GM06990 (cell line): ENCODE results near the gene BRPF1.

Source experiments
- DNase-seq: peaks from one replicate; pipeline ENCODE4 v3.0.0-alpha.2; 2011; ENCODE audit not compliant: insufficient read length; ENCODE audit errors: extremely low read depth
- H3K27me3 ChIP-seq: replicated peaks from 2 replicates; pipeline ENCODE4 v1.6.0; 2011; ENCODE audit warnings: low read length; ENCODE audit not compliant: control insufficient read depth, insufficient read depth
- H3K36me3 ChIP-seq: 2 replicates; pipeline ENCODE4 v1.5.1; 2011; ENCODE audit warnings: low read length; ENCODE audit not compliant: control insufficient read depth, insufficient read depth
- H3K4me3 ChIP-seq: replicated peaks from 2 replicates; pipeline ENCODE4 v1.5.1; 2011; ENCODE audit warnings: low read depth, mild to moderate bottlenecking, control low read depth, low read length
- TF ChIP-seq, protein P1 (sequence below): IDR thresholded peaks from 2 replicates; pipeline ENCODE4 v1.5.1; 2011; ENCODE audit warnings: low read length, control low read depth, mild to moderate bottlenecking, inconsistent platforms; ENCODE audit not compliant: insufficient read depth, poor library complexity, severe bottlenecking

BRPF1 gene

DNA sequence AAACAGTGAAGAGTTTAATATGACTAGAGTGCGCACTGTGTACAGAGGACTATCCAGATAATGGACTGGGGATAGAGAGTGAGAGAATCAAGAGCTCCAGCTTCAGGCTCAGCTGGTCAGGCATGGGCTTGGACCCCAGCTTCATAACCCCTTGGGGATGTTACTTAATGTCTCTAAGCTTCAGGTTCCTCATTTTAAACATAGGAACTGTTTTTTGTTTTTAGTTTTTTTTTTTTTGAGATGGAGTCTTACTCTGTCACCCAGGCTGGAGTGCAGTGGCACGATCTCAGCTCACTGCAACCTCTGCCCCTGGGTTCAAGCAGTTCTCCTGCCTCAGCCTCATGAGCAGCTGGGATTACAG is 9.9 kb upstream of the BRPF1 start:
- no peak overlapping the region for H3K4me3 ChIP-seq
- H3K36me3 ChIP-seq, result no peaks in the 10 kb centered on the region
- no peaks in the 10 kb centered on the region; the same call in none of the 2 replicates for H3K27me3 ChIP-seq
- TF ChIP-seq, protein P1, sequence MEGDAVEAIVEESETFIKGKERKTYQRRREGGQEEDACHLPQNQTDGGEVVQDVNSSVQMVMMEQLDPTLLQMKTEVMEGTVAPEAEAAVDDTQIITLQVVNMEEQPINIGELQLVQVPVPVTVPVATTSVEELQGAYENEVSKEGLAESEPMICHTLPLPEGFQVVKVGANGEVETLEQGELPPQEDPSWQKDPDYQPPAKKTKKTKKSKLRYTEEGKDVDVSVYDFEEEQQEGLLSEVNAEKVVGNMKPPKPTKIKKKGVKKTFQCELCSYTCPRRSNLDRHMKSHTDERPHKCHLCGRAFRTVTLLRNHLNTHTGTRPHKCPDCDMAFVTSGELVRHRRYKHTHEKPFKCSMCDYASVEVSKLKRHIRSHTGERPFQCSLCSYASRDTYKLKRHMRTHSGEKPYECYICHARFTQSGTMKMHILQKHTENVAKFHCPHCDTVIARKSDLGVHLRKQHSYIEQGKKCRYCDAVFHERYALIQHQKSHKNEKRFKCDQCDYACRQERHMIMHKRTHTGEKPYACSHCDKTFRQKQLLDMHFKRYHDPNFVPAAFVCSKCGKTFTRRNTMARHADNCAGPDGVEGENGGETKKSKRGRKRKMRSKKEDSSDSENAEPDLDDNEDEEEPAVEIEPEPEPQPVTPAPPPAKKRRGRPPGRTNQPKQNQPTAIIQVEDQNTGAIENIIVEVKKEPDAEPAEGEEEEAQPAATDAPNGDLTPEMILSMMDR, result no peak
- no peak for DNase-seq

DNA sequence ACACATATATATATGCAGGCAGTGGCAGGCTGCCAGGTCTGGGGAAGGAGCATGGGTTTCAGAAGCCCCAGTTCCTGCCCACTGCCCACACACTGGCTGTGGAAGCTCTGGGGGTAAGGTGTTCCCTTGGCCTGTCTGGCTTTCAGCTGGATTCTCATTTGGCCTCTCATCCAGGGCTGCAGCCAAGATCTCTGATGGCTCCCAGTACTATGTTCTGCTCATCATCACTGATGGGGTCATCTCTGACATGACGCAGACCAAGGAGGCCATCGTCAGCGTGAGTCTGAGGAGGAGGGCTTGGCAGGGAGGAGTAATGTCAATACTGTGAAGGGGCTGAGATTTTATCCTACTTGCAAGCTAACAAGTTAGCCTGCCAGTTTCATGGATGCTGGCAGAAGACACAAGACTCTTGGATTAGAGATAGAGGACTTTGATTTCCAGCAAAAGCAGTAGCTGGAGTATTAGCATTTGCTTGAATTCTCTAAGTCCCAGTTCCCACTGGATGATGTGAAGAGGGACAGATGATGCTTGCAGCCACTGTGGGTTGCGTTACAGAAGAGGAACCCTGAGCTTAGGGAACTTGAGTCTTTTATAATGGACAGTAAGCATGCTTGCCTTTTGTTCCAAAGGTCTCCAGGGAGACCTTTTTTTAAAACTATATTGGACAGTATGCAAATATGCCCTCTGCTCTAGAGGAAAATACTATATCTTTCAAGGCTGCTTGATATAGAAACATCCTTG is 5.6 kb upstream of the BRPF1 start:
- Histone ChIP-seq H3K27me3 (no peaks in the 10 kb centered on the region; the same call in none of the 2 replicates), H3K4me3 (no peak overlapping the region), H3K36me3 (no peaks in the 10 kb centered on the region)
- DNase-seq, result no peak
- TF ChIP-seq, protein P1, result no peak

DNA sequence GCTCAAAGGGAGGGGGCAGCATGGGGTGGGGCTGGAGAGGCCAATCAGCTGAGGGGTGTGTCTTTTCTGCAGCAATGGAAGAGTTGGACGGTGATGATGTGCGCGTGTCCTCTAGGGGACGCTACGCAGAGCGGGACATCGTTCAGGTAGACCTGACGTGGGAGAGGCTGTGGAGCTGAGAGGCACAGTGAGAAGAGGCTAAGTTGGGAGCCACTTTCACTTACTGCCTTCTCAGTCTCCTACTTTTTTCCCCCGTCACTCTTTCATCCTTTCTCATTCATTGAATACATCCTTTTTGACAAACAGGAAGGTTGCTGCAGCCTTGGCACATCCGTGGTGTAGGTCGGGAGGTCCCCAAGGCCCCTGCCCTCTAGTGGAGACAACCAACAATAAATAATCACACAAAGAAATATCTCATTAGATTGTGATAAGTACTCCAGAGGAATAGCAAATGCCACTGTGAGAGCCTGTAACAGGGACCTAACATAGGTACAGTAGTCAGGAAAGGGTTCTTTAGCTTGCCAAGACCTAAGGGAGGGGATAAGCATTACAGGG is 4.4 kb upstream of the BRPF1 start:
- peak; percentile 46 for DNase-seq
- TF ChIP-seq, protein P1, result peak; percentile 69
- H3K36me3 ChIP-seq, result no peaks in the 10 kb centered on the region
- H3K4me3 ChIP-seq, result no peak overlapping the region
- H3K27me3 ChIP-seq, result no peaks in the 10 kb centered on the region; the same call in none of the 2 replicates

DNA sequence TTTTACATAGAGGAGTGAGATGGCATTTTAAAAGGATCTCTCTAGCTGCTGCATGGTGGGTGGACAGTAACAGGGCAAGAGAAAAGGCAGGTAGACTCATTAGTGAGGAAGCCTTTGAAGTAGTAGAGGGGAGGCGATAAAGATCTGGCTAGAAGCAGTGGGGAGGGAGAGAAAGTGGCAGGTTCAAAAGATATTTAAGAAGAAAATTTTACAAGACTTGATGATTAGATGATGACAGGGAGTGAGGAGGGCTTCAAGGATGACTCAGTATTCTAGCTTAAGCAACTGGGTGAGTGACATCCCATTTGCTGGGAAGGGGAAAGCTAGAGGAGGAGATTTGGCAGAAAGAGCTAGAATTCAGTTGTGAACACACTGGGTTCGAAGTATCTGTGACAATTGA is 3.8 kb upstream of the BRPF1 start:
- H3K27me3 ChIP-seq, result no peaks in the 10 kb centered on the region; the same call in none of the 2 replicates
- TF ChIP-seq, protein P1, result no peak
- no peak for DNase-seq
- H3K36me3 ChIP-seq, result no peaks in the 10 kb centered on the region
- H3K4me3 ChIP-seq, result no peak overlapping the region

DNA sequence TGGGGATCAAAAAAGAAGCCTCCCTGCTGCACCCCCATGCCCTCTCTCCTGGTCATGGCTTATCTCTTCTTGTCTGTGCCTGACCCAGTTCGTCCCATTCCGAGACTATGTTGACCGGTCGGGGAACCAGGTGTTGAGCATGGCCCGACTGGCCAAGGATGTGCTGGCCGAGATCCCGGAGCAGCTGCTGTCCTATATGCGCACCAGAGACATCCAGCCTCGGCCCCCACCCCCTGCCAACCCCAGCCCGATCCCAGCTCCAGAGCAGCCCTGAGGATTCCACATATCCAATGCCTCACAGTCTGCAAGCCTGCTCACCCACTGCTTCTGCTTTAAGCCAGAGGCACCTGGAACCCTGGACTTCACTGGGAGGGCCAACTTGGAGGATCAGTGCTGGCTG is 2.1 kb upstream of the BRPF1 start:
- H3K36me3 ChIP-seq, result peaks cover 4% of the 10 kb centered on the region
- TF ChIP-seq, protein P1, result no peak
- no peak for DNase-seq
- no peaks in the 10 kb centered on the region; the same call in 1 of the 2 replicates for H3K27me3 ChIP-seq
- H3K4me3 ChIP-seq, result no peak overlapping the region
